ENCODE results near the gene OR9K2.
"Not testable (repeated sequence)": the region's sequence is repeated elsewhere in the genome, so short reads cannot be mapped to it uniquely, and the experiment has no call there.

The OR9K2 gene

DNA sequence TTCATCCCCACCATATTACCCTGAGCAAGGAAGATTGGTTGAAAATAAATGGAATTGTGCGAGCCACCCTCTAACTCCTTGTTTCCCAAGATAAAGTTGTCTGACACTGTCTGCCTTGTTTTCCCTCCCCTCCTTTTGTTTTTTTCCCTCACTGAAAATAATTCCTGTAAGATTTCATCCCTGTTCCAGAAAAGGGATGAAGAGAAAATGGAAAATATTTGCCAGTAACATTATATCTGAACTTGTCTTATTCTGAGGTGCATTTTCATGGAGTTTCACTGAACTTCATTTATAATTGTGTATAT is 17.3 kb downstream of the OR9K2 start:
- no peak overlapping the region for H3K4me3 ChIP-seq (ENCODE audit: low read depth, low read length)
- TF ChIP-seq, protein P1, sequence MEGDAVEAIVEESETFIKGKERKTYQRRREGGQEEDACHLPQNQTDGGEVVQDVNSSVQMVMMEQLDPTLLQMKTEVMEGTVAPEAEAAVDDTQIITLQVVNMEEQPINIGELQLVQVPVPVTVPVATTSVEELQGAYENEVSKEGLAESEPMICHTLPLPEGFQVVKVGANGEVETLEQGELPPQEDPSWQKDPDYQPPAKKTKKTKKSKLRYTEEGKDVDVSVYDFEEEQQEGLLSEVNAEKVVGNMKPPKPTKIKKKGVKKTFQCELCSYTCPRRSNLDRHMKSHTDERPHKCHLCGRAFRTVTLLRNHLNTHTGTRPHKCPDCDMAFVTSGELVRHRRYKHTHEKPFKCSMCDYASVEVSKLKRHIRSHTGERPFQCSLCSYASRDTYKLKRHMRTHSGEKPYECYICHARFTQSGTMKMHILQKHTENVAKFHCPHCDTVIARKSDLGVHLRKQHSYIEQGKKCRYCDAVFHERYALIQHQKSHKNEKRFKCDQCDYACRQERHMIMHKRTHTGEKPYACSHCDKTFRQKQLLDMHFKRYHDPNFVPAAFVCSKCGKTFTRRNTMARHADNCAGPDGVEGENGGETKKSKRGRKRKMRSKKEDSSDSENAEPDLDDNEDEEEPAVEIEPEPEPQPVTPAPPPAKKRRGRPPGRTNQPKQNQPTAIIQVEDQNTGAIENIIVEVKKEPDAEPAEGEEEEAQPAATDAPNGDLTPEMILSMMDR (IDR thresholded peaks at IDR 0.05; ENCODE audit: low read depth, low read length), result no peak

DNA sequence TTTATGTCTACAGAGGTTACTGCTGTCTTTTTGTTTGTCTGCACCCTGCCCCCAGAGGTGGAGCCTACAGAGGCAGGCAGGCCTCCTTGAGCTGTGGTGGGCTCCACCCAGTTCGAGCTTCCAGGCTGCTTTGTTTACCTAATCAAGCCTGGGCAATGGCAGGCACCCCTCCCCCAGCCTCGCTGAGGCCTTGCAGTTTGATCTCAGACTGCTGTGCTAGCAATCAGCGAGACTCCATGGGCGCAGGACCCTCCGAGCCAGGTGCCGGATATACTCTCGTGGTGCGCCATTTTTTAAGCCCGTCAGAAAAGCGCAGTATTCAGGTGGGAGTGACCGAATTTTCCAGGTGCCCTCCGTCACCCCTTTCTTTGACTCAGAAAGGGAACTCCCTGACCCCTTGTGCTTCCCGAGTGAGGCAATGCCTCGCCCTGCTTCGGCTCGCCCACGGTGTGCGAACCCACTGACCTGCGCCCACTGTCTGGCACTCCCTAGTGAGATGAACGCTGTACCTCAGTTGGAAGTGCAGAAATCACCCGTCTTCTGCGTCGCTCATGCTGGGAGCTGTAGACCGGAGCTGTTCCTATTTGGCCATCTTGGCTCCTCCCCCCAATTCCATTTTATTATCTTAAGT is 40.9 kb downstream of the OR9K2 start:
- H3K4me3 ChIP-seq (ENCODE audit: low read depth, low read length), result not testable (repeated sequence)

DNA sequence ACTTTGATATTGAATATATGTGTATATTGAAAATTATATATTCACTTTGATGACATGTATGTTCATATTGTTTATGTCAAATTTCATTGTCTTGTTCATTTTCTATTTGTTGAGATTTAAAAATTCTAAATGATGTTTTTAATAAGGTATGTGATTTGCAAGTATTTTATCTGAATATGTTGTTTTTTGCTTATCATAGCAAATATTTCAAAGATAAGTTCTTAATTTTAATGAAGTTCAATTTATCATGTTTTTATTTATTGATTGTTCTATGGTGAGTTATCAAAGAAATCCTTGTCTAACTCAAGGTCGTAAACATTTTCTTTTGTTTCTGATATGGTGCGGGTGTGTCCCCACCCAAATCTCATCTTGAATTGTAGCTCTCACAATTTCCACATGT is 45.2 kb downstream of the OR9K2 start:
- no peak overlapping the region for H3K4me3 ChIP-seq (ENCODE audit: low read depth, low read length)
- TF ChIP-seq, protein P1 (IDR thresholded peaks at IDR 0.05; ENCODE audit: low read depth, low read length), result no peak

GRCh38 chr12:55171846-55172245 is 45.6 kb downstream of the OR9K2 start:
- H3K4me3 ChIP-seq (ENCODE audit: low read depth, low read length), result not testable (repeated sequence)

- no peak overlapping the region for H3K4me3 ChIP-seq (ENCODE audit: low read depth, low read length)
- TF ChIP-seq, protein P1 (IDR thresholded peaks at IDR 0.05; ENCODE audit: low read depth, low read length), result no peak
Observed at GRCh38 chr12:55172686-55173085, 46.5 kb downstream of the OR9K2 start.

GRCh38 chr12:55173456-55173855 is 47.2 kb downstream of the OR9K2 start:
- TF ChIP-seq, protein P1 (IDR thresholded peaks at IDR 0.05; ENCODE audit: low read depth, low read length), result no peak
- no peak overlapping the region for H3K4me3 ChIP-seq (ENCODE audit: low read depth, low read length)

Data from WI38 (cell line).